Epithelial cell of prostate (primary cell): Measurements from ENCODE around the gene NEGR1.

Experiments used
- DNase-seq: peaks from one replicate; pipeline ENCODE4 v3.0.0-alpha.2; 2011; ENCODE audit warnings: low read depth, low spot score
- H3K27ac ChIP-seq: fragments of 450-650 bp; 2 replicates; pipeline ENCODE4 v1.5.1; 2017; ENCODE audit warnings: mild to moderate bottlenecking

Gene NEGR1

DNA sequence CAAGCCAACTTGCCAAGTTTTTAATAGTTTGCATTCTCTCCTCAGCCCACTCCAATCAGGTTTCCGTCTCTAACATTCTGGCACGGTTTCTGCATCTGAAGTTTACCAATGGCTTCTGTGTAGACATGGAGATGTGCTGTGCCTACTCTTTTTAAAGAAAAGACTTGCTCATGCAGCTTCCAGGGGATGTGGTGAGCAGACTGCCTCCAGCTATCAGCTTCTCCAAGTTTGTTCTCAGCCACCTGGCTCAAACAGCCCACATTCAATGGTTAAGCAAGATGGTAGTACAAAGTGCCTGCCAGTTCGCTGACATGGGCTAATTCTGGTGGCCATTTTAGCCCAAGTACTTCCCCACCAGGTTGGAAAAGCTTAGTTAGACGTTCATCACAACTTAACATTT, 465.3 kb downstream of the NEGR1 start:
- H3K27ac ChIP-seq: no peak overlapping the region
- DNase-seq: no peak

DNA sequence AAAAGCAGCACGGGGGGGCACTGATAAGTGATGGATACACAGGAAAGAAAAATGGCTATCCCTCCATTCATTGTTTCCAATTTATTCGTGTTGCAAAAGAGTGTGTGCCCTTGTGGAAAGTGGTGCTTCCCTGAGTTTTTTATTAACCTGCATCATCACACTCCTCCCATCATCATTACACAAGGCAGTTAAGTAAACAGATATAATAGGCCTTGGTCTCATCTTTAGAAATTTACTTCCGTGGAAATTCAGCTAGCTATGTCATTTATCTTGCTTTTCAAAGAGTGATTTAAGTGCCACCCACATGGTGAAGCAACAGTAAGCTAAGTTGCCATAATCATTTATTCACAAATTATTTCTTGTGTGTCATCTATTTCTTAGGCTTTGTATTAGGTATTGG, 473.3 kb downstream of the NEGR1 start:
- no peak for DNase-seq
- no peak overlapping the region for H3K27ac ChIP-seq

DNA sequence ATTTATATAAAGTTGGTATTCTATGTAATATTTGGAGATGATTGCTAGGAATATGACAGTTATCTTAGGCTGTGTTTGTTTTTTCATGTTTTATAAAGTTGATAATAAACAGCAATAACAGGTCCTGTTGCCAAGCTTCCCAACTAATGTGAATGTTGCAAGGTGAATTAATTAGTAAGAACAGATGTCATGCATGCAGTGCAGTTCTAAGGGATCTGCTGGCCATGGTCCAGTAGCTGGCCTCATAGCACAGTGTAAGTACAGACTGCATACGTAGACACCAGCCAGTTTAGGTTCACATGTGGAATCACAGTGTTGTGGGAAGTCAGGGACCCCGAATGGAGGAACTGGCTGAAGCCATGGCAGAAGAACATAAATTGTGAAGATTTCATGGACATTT, 478.2 kb downstream of the NEGR1 start:
- no peak for DNase-seq
- H3K27ac ChIP-seq: no peak overlapping the region

DNA sequence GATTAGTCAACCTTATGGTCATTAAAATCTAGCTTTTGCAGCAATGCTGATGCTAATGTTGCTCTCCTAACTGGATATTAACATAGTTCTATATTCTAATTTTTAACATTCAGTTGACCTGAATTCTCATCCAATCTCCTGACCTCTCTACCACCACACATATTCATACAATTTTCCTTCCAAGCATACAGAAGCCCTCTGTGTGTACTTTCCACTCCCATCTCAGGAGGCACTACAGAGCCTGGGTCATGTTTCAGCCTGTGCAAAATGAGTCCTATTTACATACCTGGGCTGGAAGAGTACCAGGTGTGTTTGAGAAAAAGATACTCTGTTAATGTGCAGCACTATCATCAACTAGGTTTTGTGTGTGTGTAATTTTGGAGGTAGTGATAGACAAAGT, 486.3 kb downstream of the NEGR1 start:
- no peak overlapping the region for H3K27ac ChIP-seq
- DNase-seq: no peak

DNA sequence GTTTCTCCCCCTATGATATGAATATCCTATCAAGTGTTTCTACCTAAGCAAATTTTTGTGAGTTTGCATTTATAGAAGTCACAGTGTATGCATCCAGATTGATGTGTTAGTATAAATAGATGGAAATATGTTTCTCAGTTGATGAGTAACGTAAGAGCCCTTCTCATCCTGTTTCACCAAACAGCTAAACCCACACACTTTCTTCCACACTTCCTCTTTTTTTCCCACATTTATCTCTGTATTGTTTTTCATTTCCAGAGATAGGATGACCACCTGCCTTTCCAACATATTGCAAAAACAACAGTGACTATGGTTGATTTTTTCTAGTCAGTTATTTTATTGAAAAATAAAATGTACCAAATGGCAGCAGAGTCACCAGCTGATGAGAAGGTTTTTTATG, 490.1 kb downstream of the NEGR1 start:
- no peak for DNase-seq
- no peak overlapping the region for H3K27ac ChIP-seq

DNA sequence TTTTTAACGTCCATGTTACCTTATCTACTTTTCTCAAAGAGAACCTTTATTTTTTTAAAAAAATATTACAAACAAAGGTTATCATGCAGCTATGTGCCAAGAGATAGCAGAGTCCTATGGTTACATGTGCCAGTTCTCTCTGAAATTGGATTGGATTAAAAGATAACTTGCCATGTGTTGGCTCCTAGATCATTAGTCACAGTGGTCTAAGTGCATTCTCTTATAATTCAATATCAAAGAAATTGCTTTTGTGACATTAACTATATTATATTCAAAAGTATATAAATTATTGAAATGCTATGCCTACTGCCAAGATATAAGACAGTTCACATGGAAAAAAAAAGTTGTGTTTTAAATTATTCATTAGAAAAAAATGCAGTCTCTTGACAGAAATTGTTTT, 494.2 kb downstream of the NEGR1 start:
- no peak overlapping the region for H3K27ac ChIP-seq
- DNase-seq: no peak

DNA sequence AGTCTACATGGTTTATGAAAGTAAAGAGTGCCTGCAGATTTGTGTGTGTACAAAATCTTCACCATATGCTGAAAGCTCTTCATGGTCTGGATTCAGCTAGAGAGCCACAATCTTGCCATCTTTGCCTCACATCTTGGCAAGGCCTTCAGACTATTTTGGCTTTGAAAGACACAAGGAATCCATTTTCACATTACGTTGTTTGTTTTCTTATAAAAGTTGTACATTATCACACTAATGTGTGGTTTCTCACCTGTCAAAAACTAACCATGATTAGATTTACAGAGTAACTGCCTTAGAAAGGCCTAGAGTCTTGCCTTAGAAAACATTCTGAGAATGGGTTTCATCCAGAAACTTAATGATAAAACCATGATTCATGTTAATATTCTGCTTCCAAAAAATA, 494.6 kb downstream of the NEGR1 start:
- no peak for DNase-seq
- no peak overlapping the region for H3K27ac ChIP-seq

DNA sequence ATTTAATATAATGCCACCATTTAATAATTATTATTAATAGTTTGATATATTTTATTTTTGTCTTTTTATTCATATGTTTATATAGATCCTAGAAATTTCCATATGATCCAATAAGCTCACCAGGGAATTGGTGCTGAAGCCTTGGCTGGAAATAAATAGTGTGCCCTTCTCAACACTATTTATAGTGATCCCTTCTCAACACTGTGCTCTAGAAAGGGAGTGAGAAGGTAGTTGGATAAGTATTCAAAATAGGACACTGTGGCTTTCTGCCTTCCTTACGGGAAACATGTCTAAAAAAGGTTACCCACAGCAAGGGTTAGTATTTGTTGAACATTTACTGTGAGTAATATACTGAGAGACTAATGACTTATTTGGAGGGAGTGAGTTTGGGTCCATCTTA, 496.1 kb downstream of the NEGR1 start:
- H3K27ac ChIP-seq: no peak overlapping the region
- no peak for DNase-seq

DNA sequence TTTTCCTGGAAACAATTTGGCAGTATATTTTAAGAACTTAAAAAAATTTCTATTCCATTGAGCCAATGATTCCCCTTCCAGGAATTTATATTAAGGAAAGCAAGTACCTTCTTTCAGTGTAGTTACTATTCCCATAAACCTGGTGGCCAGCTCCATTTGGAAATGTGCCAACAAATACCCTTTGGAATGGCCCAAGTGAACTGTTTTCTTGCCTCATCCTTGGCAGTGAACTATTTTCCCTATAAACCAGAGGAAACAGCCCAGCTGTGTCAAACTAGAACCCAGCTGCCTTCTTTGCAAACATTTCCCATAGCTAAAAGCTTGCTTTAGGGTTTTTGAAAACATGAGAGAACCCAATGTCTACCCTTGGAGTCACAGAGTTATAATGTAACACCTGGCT, 496.9 kb downstream of the NEGR1 start:
- H3K27ac ChIP-seq: no peak overlapping the region
- DNase-seq: no peak

DNA sequence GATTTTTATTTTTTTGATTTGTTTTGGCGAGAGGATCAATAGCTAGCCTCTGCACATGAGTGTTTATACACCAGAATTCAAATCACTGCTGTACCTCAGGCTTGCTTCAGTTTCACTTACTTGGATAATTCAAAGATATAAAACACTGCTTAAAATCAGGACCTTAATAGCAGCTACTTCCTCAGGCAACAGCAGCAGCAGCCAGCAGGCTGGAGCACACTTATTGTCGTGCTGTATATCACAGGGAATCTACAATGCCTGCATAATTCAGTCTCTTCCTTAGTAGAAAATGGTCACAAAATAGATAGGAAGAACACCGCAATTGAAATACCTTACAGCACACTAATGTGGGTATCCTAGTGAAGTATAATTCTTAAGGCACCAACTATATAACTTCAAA, 497.3 kb downstream of the NEGR1 start:
- no peak overlapping the region for H3K27ac ChIP-seq

DNA sequence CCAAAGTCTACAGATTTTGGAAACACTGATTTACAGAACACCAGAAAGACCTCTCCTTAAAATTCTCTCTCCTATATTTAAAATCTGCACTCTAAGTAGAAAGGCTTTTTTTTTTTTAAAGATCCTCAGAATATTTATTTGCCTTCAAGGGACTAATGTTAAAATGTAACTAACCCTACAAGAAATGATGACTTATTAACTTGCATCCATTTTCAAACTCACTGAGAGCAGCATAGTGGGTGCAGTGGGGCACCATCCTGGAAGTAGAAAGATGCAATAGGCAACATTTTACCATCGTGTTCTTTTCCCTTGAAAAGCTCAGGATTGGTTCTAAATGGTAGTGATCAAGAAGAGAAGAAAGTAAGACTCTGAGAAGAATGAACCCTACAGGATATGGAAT, 498.1 kb downstream of the NEGR1 start:
- no peak for DNase-seq
- H3K27ac ChIP-seq: no peak overlapping the region

More for the DNA sequence above, 497.3 kb downstream of the NEGR1 start:
- no peak for DNase-seq

DNA sequence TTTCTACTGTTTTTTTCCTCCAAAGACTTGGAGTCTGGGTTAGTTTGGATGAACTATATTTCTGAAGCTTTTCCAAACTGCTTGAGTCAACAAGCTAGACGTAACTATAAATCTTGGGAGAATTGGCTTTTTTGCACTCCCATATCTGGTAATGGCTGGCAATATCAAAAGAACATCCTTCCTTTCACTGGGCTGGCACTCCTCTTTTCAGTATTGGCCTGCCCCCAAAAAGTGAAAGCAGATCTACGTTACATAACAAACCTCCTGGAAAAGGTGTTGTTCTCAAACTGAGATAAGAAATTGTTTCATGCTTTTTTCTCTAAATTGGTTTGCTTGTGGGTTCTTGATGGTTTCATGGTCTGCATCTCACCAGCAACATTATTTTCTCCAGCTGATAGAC, 499.3 kb downstream of the NEGR1 start:
- H3K27ac ChIP-seq: no peak overlapping the region
- DNase-seq: no peak

DNA sequence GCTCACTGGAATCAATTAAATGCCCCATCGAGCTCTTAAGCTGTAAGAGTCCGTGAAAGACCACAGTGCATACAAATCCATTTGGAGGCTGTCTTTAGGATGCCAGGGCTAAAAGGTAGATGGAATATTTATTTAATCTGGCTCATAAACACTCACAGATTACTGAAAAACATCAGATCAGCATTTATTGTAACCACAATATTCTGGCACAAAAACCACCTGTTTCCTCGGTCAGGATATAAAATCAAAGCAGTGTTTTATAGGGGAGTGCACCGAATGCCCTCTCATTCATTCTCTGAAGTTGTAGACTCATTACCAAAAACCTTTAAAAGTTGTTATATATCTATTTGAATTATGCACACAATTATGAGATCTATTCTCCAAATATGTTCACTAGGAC, 500.9 kb downstream of the NEGR1 start:
- no peak for DNase-seq
- no peak overlapping the region for H3K27ac ChIP-seq

DNA sequence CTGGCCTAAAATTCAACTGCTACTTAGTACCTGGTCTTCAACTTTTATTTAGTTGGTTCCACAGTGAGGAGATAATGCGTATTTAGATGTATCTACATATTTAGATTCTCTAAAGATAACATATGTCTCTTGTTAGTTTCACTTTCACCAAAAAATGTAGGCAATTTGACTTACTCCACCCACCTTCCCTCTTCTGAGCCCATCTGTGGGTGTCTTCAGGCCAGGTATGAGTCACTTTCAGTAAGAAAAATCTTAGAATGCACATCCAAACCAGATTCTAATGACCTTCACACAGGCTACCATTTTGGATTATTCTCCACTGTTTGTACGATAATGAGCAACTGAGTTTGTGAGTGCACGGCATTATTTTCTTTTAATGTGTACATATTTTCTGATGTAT, 501.7 kb downstream of the NEGR1 start:
- DNase-seq: no peak
- no peak overlapping the region for H3K27ac ChIP-seq

DNA sequence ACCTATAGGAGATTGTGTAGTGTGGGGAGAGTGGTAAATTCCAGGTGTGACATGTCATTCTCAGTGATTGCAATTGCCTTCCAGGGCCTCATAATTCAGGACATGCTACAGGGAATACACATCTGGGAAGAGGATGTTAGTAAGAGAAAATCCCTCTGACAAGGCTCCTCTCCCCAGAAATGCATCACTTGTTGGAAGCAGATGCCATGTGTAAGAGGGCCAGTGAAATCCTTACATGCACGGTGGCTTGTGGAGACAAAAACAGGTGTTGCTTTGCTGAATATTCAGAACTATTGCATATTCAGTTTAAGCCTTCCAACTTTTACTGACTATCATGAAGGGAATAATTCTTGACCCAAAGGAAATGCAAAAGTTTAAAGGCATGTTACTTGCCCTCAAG, 503.4 kb downstream of the NEGR1 start:
- H3K27ac ChIP-seq: no peak overlapping the region

DNA sequence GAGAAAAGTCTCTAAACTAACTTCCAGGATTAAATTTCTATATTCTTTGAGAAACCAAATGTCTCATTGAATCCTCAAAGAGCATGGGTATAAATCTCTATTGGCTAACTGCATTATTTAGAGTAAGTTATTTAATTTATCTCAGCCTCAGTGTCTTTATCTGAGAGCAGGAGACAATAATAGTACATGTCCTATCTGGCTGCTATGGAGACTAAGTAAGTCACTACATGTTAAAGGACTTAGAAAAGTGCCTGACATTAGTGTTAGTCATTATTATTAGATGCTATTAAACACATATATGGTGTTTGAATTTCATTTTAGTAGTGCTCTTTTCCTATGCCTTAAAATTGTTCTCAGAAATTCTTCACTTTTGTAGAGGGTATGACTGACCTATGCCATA, 505.2 kb downstream of the NEGR1 start:
- H3K27ac ChIP-seq: no peak overlapping the region
- no peak for DNase-seq

More for the DNA sequence above, 503.4 kb downstream of the NEGR1 start:
- no peak for DNase-seq

DNA sequence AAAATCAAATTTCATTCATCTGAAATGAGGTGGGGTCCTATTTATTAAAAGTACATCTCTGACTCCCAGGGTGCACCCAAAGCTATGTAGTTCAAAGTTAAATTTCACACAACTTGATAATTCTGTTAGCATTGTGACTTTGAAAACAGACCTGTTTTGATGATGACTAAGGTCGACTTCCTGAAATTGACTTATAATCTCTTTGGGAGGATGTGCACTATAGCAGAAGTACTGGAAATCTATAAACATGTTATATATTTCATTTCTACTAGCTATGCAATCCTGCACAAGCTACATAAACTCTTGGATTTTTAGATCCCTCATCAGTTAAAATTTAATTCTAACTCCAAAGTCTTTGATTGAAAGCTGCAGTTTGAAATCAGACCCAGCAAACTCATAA, 507.6 kb downstream of the NEGR1 start:
- DNase-seq: no peak
- no peak overlapping the region for H3K27ac ChIP-seq

DNA sequence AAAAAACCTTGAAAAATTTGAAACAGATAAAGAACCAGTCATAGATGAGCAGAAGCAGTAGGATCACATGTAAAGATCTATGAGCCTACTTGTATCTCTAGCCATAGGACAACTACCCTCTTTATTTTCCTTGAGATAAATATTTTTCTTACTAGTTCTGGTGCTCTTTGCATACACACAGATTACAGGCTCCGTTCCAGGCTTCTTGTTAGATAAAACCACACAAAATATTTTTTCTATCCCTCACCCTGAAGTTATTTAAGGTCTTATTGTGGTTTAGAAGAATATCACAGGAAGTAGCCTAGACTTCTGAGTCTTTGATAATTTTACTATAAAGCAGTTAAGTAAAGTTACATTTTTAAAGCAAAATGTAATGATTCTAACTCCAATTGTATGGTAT, 512.2 kb downstream of the NEGR1 start:
- H3K27ac ChIP-seq: no peak overlapping the region
- DNase-seq: no peak

DNA sequence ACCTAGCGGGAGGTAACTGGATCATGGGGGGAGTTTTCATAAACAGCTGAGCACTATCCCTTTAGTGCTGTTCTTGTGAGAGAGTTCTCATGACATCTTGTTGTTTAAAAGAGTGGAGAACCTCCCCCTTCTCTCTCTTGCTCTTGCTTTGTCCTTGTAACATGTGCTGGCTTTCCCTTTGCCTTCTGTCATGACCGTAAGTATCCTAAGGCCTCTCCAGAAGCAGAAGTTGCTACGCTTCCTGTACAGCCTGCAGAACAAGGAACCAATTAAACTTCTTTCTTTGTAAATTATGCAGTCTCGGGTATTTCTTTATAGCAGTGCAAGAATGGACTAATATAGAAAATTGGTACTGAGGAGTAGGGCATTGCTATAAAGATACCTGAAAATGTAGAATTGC, 515.6 kb downstream of the NEGR1 start:
- no peak overlapping the region for H3K27ac ChIP-seq
- no peak for DNase-seq

DNA sequence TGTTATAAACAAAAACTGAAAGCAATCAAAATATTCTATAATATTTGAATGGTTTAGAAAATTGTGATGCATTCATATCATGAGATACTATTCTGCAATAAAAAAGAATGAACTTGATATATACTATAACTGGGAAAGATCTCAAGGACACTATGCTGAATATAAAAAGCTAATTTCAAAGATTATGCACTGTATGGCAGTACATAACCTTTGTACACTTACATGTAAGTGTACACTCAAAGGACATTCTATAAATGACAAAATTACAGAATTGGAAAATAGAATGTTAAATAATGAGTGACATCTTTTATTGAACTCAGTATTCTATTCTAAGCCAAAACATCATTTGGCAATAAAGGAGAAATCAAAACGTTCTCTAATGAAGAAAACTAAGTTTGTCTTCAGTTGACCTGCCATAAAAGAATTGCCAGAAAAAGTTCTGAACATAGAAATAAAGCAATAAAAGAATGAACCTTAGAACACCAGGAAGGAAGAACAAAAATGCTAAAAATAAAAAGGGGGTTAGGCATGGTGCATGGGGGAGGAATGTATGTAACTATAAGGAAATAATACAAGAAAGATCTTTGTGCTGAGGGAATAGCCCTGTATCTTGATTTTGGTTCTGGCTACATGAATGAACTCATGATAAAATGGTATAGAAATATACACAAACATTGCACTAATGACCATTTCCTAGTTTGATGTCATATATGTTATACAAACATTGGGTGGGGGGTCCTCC, 519.7 kb downstream of the NEGR1 start:
- DNase-seq: no peak
- H3K27ac ChIP-seq: no peak overlapping the region

DNA sequence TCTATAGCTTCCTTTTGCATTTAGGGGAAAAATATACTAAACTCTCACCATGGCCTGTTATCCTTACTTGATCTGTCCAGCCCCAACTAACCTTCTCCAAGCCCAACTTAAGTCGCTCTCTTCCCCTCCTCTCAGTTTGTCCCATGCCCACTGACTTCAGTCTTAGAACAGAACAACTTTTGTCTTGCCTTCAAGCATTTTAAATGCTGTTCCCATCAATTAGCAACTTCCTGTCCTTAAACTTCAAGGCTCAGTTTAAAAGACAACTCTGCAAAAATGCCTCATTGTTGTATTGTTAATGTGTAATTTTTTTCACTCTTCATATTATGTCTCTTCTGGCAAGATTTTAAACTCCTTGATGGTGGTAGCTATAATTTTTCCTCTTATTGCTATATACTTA, 526.9 kb downstream of the NEGR1 start:
- no peak for DNase-seq
- no peak overlapping the region for H3K27ac ChIP-seq

DNA sequence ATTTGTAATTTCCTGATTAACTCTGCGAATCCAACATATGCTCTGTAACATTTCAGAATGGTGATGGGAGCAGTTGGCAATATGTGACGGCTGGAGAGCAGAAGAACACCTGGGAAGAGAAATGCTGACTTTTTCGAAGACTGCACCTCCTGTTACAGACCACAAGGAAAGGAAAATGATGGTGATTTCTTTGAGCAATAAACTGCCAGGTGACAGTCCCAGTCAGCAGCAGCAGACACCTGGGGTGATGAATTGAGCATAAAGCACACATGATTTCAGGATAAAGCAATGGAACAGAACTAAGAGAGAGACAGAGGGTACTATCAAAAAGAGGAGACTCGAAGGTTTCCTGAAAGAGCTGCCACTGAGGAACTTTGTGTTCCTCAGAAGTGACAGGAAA, 528.6 kb downstream of the NEGR1 start:
- DNase-seq: no peak
- no peak overlapping the region for H3K27ac ChIP-seq

DNA sequence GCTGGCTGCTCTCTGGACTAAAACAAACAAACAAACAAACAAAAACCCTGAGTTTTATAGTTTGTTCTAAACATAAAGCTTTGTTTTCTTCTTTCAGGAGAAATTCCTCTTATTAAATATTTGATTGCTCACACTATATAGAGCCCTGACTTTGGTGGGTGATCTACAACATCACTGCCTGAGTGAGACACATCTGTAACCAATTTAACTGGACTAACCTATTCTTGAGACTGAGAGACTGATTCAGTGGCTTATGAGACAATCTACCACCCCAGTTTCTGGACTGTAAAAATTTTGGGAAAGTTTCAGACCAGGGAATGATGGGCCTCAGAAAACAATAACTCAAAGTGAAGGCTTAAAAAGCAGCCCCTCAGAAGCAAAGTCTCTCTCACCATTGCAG, 537.0 kb downstream of the NEGR1 start:
- DNase-seq: no peak
- H3K27ac ChIP-seq: no peak overlapping the region
